HCT116 (cell line): Measurements from ENCODE around the gene CPD. TPM values are rescaled to one million over a fixed set of nuclear protein-coding genes. Genes with fewer than 3 reads are reported as not detected.

Experiments used
- ATAC-seq: fragments of 200-7000 bp; cut with Tn5 transposase; 2 replicates; pipeline ENCODE4 v1.9.1; 2020; ENCODE audit warnings: mild to moderate bottlenecking, moderate library complexity
- BruUV-seq: library from RNA; stranded (reverse); fragments of 400-500 nt; replicated peaks from 2 replicates; lab custom pipeline; 2021; lab: Mats Ljungman, UMichigan
- CTCF ChIA-PET: fragments of 300-600 bp; sonication (Branson Sonifier 250); formaldehyde crosslinking; loops from one replicate; lab custom pipeline; 2021; ENCODE audit warnings: antibody characterized with exemption; lab: Charles Lee
- POLR2A ChIA-PET: fragments of 300-600, 350-600 bp; sonication (Branson Sonifier 250); formaldehyde crosslinking; loops from one replicate; lab custom pipeline; 2021; ENCODE audit warnings: antibody characterized with exemption; lab: Charles Lee
- RAD21 ChIA-PET, 2 experiments: fragments of 300-600 bp; sonication (Branson Sonifier 250); formaldehyde crosslinking; loops; one replicate each; lab custom pipeline; 2023; ENCODE audit warnings: low total read pairs in 2 of 2; ENCODE audit not compliant: uncharacterized antibody in 2 of 2, unreplicated experiment in 2 of 2, low non-redundant PET in 1 of 2; lab: Charles Lee
- DNase-seq: peaks from one replicate; pipeline ENCODE4 v3.0.0-alpha.2; 2010; ENCODE audit warnings: low read depth, low spot score
- H2AFZ ChIP-seq: fragments of 200-600 bp; shearing (Covaris generic), sonication (generic); 2 replicates; pipeline ENCODE4 v1.6.1; 2017; ENCODE audit warnings: low read depth, mixed run types, mixed read lengths, antibody characterized with exemption, low read length; ENCODE audit not compliant: poor library complexity, severe bottlenecking
- H3K27ac ChIP-seq: 2 replicates; pipeline ENCODE4 v1.5.1; 2012; ENCODE audit warnings: low read depth, low read length
- H3K27me3 ChIP-seq: fragments of 200-600 bp; sonication (generic); 2 replicates; pipeline ENCODE4 v1.6.1; 2016; ENCODE audit warnings: mixed run types, low read length, mixed read lengths; ENCODE audit not compliant: insufficient read depth
- H3K36me3 ChIP-seq, 2 experiments: fragments of 200-500 bp in 1 of 2; fragments of 200-600 bp in 1 of 2; sonication (Bioruptor generic) in 1 of 2; sonication (generic) in 1 of 2; 2 replicates each; pipeline versions ENCODE4 v1.5.1 to v1.6.1; 2014 to 2016; ENCODE audit warnings: low read length in 2 of 2, inconsistent platforms in 1 of 2, mixed read lengths in 1 of 2, mixed run types in 1 of 2; ENCODE audit not compliant: insufficient read depth in 2 of 2, control insufficient read depth in 1 of 2
- H3K4me1 ChIP-seq, 2 experiments: fragments of 200-600 bp in 1 of 2; sonication (generic) in 1 of 2; 2 replicates each; pipeline versions ENCODE4 v1.5.1 to v1.6.1; 2012 to 2017; ENCODE audit warnings: low read length in 2 of 2, inconsistent platforms in 1 of 2, mild to moderate bottlenecking in 1 of 2, mixed read lengths in 1 of 2, mixed run types in 1 of 2, moderate library complexity in 1 of 2; ENCODE audit not compliant: insufficient read depth in 2 of 2, control insufficient read depth in 1 of 2
- H3K4me2 ChIP-seq: fragments of 200-600 bp; sonication (generic); 2 replicates; pipeline ENCODE4 v1.6.1; 2017; ENCODE audit warnings: mixed run types, low read length, mixed read lengths
- H3K4me3 ChIP-seq, 2 experiments: fragments of 200-600 bp in 1 of 2; sonication (generic) in 1 of 2; replicated peaks in 1 of 2; 2 replicates each; pipeline ENCODE4 v1.5.1; 2011 to 2016; ENCODE audit warnings: low read length in 2 of 2, control low read depth in 1 of 2, low read depth in 1 of 2, mild to moderate bottlenecking in 1 of 2, mixed read lengths in 1 of 2, mixed run types in 1 of 2
- H3K79me2 ChIP-seq: fragments of 200-600 bp; sonication (generic); 2 replicates; pipeline ENCODE4 v1.6.1; 2017; ENCODE audit warnings: mild to moderate bottlenecking, mixed run types, low read length, moderate library complexity, mixed read lengths; ENCODE audit not compliant: insufficient read depth
- H3K9ac ChIP-seq: fragments of 200-600 bp; sonication (generic); 2 replicates; pipeline ENCODE4 v1.6.1; 2016; ENCODE audit warnings: low read length, mixed read lengths
- H3K9me2 ChIP-seq: fragments of 200-600 bp; sonication (generic), shearing (Covaris generic); 2 replicates; pipeline ENCODE4 v1.6.1; 2017; ENCODE audit warnings: mixed run types, mild to moderate bottlenecking, moderate library complexity; ENCODE audit not compliant: insufficient read depth
- H3K9me3 ChIP-seq, 2 experiments: fragments of 200-500 bp in 1 of 2; fragments of 200-600 bp in 1 of 2; sonication (Bioruptor generic) in 1 of 2; sonication (generic) in 1 of 2; 2 replicates each; pipeline ENCODE4 v1.6.1; 2014 to 2017; ENCODE audit warnings: low read length in 2 of 2, mixed read lengths in 2 of 2, inconsistent platforms in 1 of 2, low read depth in 1 of 2, mild to moderate bottlenecking in 1 of 2, mixed run types in 1 of 2, moderate library complexity in 1 of 2; ENCODE audit not compliant: control insufficient read depth in 1 of 2, insufficient read depth in 1 of 2
- H4K20me1 ChIP-seq: fragments of 200-600 bp; sonication (generic), shearing (Covaris generic); 2 replicates; pipeline ENCODE4 v1.6.1; 2017; ENCODE audit warnings: mixed run types, mild to moderate bottlenecking, moderate library complexity; ENCODE audit not compliant: insufficient read depth
- CEBPB ChIP-seq: IDR thresholded peaks from 2 replicates; pipeline ENCODE4 v1.6.1; 2012; ENCODE audit warnings: low read depth
- EGR1 ChIP-seq: IDR thresholded peaks from 2 replicates; pipeline ENCODE4 v1.6.1; 2012; ENCODE audit warnings: low read depth
- ELF1 ChIP-seq: IDR thresholded peaks from 2 replicates; pipeline ENCODE4 v1.6.1; 2012; ENCODE audit warnings: low read depth, borderline replicate concordance
- EZH2 ChIP-seq: fragments of 200-600 bp; sonication (generic); IDR thresholded peaks from 2 replicates; pipeline ENCODE4 v1.6.1; 2017; ENCODE audit warnings: antibody characterized with exemption, mixed run types
- EZH2phosphoT487 ChIP-seq: fragments of 200-600 bp; IDR thresholded peaks from 2 replicates; pipeline ENCODE4 v1.6.1; 2018; ENCODE audit warnings: antibody characterized with exemption, borderline replicate concordance
- POLR2AphosphoS5 ChIP-seq: IDR thresholded peaks from 2 replicates; pipeline ENCODE4 v1.6.1; 2011; ENCODE audit warnings: mild to moderate bottlenecking, low read depth, low read length, moderate library complexity
- SP1 ChIP-seq: IDR thresholded peaks from 2 replicates; pipeline ENCODE4 v1.6.1; 2012; ENCODE audit warnings: low read depth
- SRF ChIP-seq: IDR thresholded peaks from 2 replicates; pipeline ENCODE4 v1.6.1; 2012; ENCODE audit warnings: low read depth
- TCF7L2 ChIP-seq: IDR thresholded peaks from 2 replicates; pipeline ENCODE4 v1.7.0; 2011; ENCODE audit warnings: borderline replicate concordance, inconsistent platforms; ENCODE audit not compliant: insufficient read depth, insufficient read length; ENCODE audit errors: extremely low read depth
- intact Hi-C: fragments of 100-400 bp; cut with micrococcal nuclease; formaldehyde crosslinking; loops from 2 replicates; pipeline ENCODE4 v1.10.0; 2022
- total RNA-seq: library from RNA; stranded (reverse); gene quantifications from one replicate; pipeline ENCODE4 v1.2.1, GENCODE V29; 2021; ENCODE audit not compliant: unreplicated experiment
- TF ChIP-seq, protein P1 (sequence below): IDR thresholded peaks from 2 replicates; pipeline ENCODE4 v1.6.1; 2012
- TF ChIP-seq, protein P2 (sequence below), 3 experiments: fragments of 200-600 bp in 1 of 3; sonication (generic) in 1 of 3; IDR thresholded peaks in 2 of 3; conservative IDR thresholded peaks in 1 of 3; 2 replicates each; pipeline ENCODE4 v1.5.1; 2012 to 2017; ENCODE audit warnings: low read depth in 2 of 3, low read length in 2 of 3, antibody characterized with exemption in 1 of 3, borderline replicate concordance in 1 of 3, control low read depth in 1 of 3, mild to moderate bottlenecking in 1 of 3, mixed read lengths in 1 of 3, mixed run types in 1 of 3, moderate library complexity in 1 of 3; ENCODE audit not compliant: insufficient read depth in 1 of 3

CPD gene
- total RNA-seq, 1 experiment from 2014 or later: 47.2 TPM

DNA sequence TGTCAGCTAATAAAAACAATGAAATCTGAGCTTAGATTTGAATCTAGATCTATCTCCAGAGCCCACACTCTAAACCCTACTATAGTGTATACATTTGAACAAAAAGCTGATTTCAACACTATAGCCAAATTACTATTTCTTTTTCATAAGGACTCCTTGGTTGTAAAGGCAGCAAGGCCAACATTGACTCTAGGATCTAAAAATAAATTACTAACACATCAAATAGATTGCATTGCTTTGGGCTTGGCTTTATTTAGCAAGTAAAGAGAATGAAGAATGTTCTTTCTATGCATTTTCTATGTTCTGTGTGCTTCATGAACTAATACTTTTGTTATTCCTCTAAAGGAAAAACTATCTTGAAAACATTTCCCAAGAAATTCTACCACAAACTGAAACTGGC, 103.8 kb downstream of the CPD start:
- H3K9me2 ChIP-seq: no peaks in the 10 kb centered on the region
- RAD21 ChIA-PET: no interaction called here
- H3K27ac ChIP-seq: no peak overlapping the region
- ATAC-seq (no peak), DNase-seq (no peak)
- intact Hi-C loops: no loop called here
- POLR2A ChIA-PET: no interaction called here
- CTCF ChIA-PET: no interaction called here
- H3K4me3 ChIP-seq: no peak overlapping the region
- no peaks in the 10 kb centered on the region for H3K9me3 ChIP-seq
- peaks cover 0 to 5% of the 10 kb centered on the region in 2 experiments; a peak in 3 of 4 replicates for H3K4me1 ChIP-seq
- no peaks in the 10 kb centered on the region for H3K27me3 ChIP-seq
- TF ChIP-seq ELF1 (no peak), CEBPB (no peak), SRF (no peak), SP1 (no peak)
- peaks cover 11% of the 10 kb centered on the region; the same call in 1 of the 2 replicates for H4K20me1 ChIP-seq
- H3K4me2 ChIP-seq: no peak overlapping the region
- H3K9ac ChIP-seq: no peak overlapping the region
- H3K79me2 ChIP-seq: peaks cover 55% of the 10 kb centered on the region
- BruUV-seq: no TSS peak
- peaks cover 36 to 39% of the 10 kb centered on the region in 2 experiments for H3K36me3 ChIP-seq
- H2AFZ ChIP-seq: no peak overlapping the region

DNA sequence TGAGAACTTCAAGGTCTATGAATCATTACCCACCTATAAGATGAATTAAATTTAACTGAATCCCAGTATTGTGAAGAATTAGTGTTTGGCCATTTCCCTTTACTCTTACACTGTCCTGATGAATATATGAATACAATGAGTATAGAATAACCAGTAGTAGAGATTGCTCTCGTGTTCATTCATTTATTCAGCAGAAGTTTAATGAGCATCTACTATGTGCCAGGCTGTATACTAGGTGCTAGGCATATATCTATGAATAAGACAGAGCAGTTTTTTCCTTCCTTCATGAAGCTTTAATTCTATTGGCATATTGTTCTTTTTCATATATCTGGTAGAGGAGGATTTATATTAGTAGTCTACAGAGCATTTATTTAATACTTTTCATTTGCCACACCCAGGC, 104.4 kb downstream of the CPD start:
- no peaks in the 10 kb centered on the region for H3K27me3 ChIP-seq
- TF ChIP-seq EZH2: no peak
- TF ChIP-seq EGR1: no peak
- no peak for TF ChIP-seq EZH2phosphoT487
- TF ChIP-seq TCF7L2: no peak
- TF ChIP-seq POLR2AphosphoS5: no peak
- TF ChIP-seq ELF1: no peak
- TF ChIP-seq, protein P1, sequence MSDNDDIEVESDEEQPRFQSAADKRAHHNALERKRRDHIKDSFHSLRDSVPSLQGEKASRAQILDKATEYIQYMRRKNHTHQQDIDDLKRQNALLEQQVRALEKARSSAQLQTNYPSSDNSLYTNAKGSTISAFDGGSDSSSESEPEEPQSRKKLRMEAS: no peak
- TF ChIP-seq, protein P2, sequence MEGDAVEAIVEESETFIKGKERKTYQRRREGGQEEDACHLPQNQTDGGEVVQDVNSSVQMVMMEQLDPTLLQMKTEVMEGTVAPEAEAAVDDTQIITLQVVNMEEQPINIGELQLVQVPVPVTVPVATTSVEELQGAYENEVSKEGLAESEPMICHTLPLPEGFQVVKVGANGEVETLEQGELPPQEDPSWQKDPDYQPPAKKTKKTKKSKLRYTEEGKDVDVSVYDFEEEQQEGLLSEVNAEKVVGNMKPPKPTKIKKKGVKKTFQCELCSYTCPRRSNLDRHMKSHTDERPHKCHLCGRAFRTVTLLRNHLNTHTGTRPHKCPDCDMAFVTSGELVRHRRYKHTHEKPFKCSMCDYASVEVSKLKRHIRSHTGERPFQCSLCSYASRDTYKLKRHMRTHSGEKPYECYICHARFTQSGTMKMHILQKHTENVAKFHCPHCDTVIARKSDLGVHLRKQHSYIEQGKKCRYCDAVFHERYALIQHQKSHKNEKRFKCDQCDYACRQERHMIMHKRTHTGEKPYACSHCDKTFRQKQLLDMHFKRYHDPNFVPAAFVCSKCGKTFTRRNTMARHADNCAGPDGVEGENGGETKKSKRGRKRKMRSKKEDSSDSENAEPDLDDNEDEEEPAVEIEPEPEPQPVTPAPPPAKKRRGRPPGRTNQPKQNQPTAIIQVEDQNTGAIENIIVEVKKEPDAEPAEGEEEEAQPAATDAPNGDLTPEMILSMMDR (IDR thresholded peaks at IDR 0.05 in 2 of 3, conservative IDR thresholded peaks at IDR 0.05 in 1 of 3; ENCODE audit: borderline replicate concordance in 1 of 3, insufficient read depth in 1 of 3, low read depth in 2 of 3, low read length in 2 of 3): no peak
- no peak for TF ChIP-seq SP1
- H3K36me3 ChIP-seq: peaks cover 39% of the 10 kb centered on the region in 2 experiments
- peaks cover 0 to 3% of the 10 kb centered on the region in 2 experiments; a peak in 3 of 4 replicates for H3K4me1 ChIP-seq
- ChIA-PET CTCF (no interaction called here), POLR2A (no interaction called here), RAD21 (no interaction called here)
- no peak overlapping the region for H3K27ac ChIP-seq
- no peak overlapping the region for H2AFZ ChIP-seq
- H3K4me2 ChIP-seq: no peak overlapping the region
- H4K20me1 ChIP-seq: peaks cover 11% of the 10 kb centered on the region; the same call in 1 of the 2 replicates
- no peak for ATAC-seq
- no peaks in the 10 kb centered on the region for H3K9me3 ChIP-seq
- intact Hi-C loops: no loop called here
- BruUV-seq: no TSS peak
- H3K9ac ChIP-seq: no peak overlapping the region
- no peaks in the 10 kb centered on the region for H3K9me2 ChIP-seq
- no peak for DNase-seq
- H3K79me2 ChIP-seq: peaks cover 49% of the 10 kb centered on the region
- no peak overlapping the region for H3K4me3 ChIP-seq
